ENCODE measurements around the gene GTF2E1.

The GTF2E1 gene

GRCh38 chr3:120798346-120798745, 55.8 kb downstream of the GTF2E1 start:
- no peak for DNase-seq (ENCODE audit: low spot score)

- no peak for DNase-seq (ENCODE audit: low spot score)
Observed at GRCh38 chr3:120800625-120801024, 58.1 kb downstream of the GTF2E1 start.

- DNase-seq (ENCODE audit: low spot score): no peak
Observed at GRCh38 chr3:120801484-120801883, 58.9 kb downstream of the GTF2E1 start.

- DNase-seq (ENCODE audit: low spot score): no peak
Observed at GRCh38 chr3:120802916-120803315, 60.4 kb downstream of the GTF2E1 start.

GRCh38 chr3:120816728-120817127, 74.2 kb downstream of the GTF2E1 start:
- no peak for DNase-seq (ENCODE audit: low spot score)

- DNase-seq (ENCODE audit: low spot score): no peak
Observed at GRCh38 chr3:120820748-120821147, 78.2 kb downstream of the GTF2E1 start.

GRCh38 chr3:120821426-120821825, 78.9 kb downstream of the GTF2E1 start:
- DNase-seq (ENCODE audit: low spot score): no peak

- no peak for DNase-seq (ENCODE audit: low spot score)
Observed at GRCh38 chr3:120823156-120823555, 80.6 kb downstream of the GTF2E1 start.

GRCh38 chr3:120824613-120825012, 82.1 kb downstream of the GTF2E1 start:
- DNase-seq (ENCODE audit: low spot score): no peak

GRCh38 chr3:120828796-120829195, 86.3 kb downstream of the GTF2E1 start:
- DNase-seq (ENCODE audit: low spot score): no peak

GRCh38 chr3:120831066-120831465, 88.5 kb downstream of the GTF2E1 start:
- DNase-seq (ENCODE audit: low spot score): no peak

Data from CD4-positive, alpha-beta T cell treated with Interleukin-6 at 100 ng/mL for 8 hours (primary cell).